Psoas muscle (tissue), 8 donors: ENCODE measurements around the gene SLC16A9. TPM values are rescaled to one million over a fixed set of nuclear protein-coding genes. Genes with fewer than 3 reads are reported as not detected.

Source experiments
- ATAC-seq, 4 donors: fragments of 200-7000 bp; cut with Tn5 transposase; one replicate each; pipeline ENCODE4 v1.9.1; 2020; ENCODE audit warnings: moderate library complexity in 3 of 4, mild to moderate bottlenecking in 2 of 4
- DNase-seq, 2 donors: peaks; one replicate each; pipeline ENCODE4 v3.0.0-alpha.2; 2020
- H3K27ac ChIP-seq: fragments of 200-600 bp; one replicate; pipeline ENCODE4 v1.8.0; 2022
- H3K27me3 ChIP-seq, 3 donors: fragments of 200-600 bp in 1 of 3; one replicate each; pipeline versions ENCODE4 v1.6.1 to v1.8.0; 2013 to 2022; ENCODE audit warnings: low read length in 2 of 3, mild to moderate bottlenecking in 2 of 3, moderate library complexity in 1 of 3; ENCODE audit not compliant: insufficient read depth in 3 of 3
- H3K36me3 ChIP-seq, 2 donors: fragments of 200-600 bp in 1 of 2; one replicate each; pipeline versions ENCODE4 v1.6.1 to v1.8.0; 2013 to 2022; ENCODE audit warnings: low read depth in 1 of 2, mild to moderate bottlenecking in 1 of 2, moderate library complexity in 1 of 2; ENCODE audit not compliant: insufficient read depth in 1 of 2
- H3K4me1 ChIP-seq: fragments of 200-600 bp; one replicate; pipeline ENCODE4 v1.8.0; 2022
- H3K4me3 ChIP-seq: fragments of 200-600 bp; one replicate; pipeline ENCODE4 v1.8.0; 2022; ENCODE audit warnings: mild to moderate bottlenecking
- H3K9me3 ChIP-seq: fragments of 200-600 bp; one replicate; pipeline ENCODE4 v1.8.0; 2022
- CTCF ChIP-seq: fragments of 200-600 bp; IDR thresholded peaks from one replicate; pipeline ENCODE4 v1.8.0; 2022; ENCODE audit warnings: antibody characterized with exemption
- WGBS, 3 donors: extraction: QIAGEN DNeasy Blood & Tissue Kit; methylation state at CpG; one replicate each; pipeline versions ENCODE4 v1.1.6 to v1.1.7; 2013; 5-methylcytosine and 5-hydroxymethylcytosine counted together
- intact Hi-C, 2 donors: fragments of 100-400 bp; cut with DNase I; formaldehyde crosslinking; loops; one replicate each; pipeline versions ENCODE4 v1.11.0 to v1.14.2; 2022
- polyA plus RNA-seq, 3 donors: library from polyadenylated mRNA; stranded (reverse); fragments of 200-250 nt; gene quantifications; one replicate each; pipeline ENCODE4 v1.2.3, GENCODE V29; 2013
- total RNA-seq, 4 donors: library from RNA; stranded (reverse); fragmentation: NEBNext Ultra II Directional in 2 of 4; extraction: Animal tissue kit (Norgen Biotek cat#: 25700) in 2 of 4; gene quantifications; one replicate each; pipeline versions ENCODE4 v1.2.1 to v1.2.4, GENCODE V29; 2021 to 2023
- donor health status: healthy with polysubstance abuse.
- donor health status: DM: no; HTN: no; CAD: no; lungs with moderate emphysema.
- donor health status: Bipolar disorder and iron deficiency.
- donor health status: healthy.
- donor health status: DM: yes; HTN: yes; CAD: no.
- donor health status: DM: no; HTN: no; CAD: no.
- donor health status: DM: no; HTN: no; CAD: no.
- donor health status: DM: yes; HTN: yes; CAD: no.

The SLC16A9 gene
- total and polyA plus RNA-seq, 7 donors: 0.01 to 3.1 (median 0.84) TPM

GRCh38 chr10:59606551-59606961, 103.1 kb downstream of the SLC16A9 start:
- no peaks in the 10 kb centered on the region for H3K27me3 ChIP-seq
- H3K27ac ChIP-seq: no peak overlapping the region
- intact Hi-C loops: no loop called here
- H3K36me3 ChIP-seq: no peaks in the 10 kb centered on the region
- TF ChIP-seq CTCF: no peak
- H3K4me1 ChIP-seq: no peaks in the 10 kb centered on the region
- ATAC-seq (no peak), DNase-seq (no peak)
- H3K4me3 ChIP-seq: no peak overlapping the region
- H3K9me3 ChIP-seq: no peaks in the 10 kb centered on the region
- WGBS, 3 donors: 61 to 80% (median 72%) methylated on average over 1 of the region's 1 CpG

GRCh38 chr10:59601985-59602384, 107.7 kb downstream of the SLC16A9 start:
- no peaks in the 10 kb centered on the region for H3K27me3 ChIP-seq
- DNase-seq (no peak), ATAC-seq (no peak)
- no peak overlapping the region for H3K4me3 ChIP-seq
- H3K4me1 ChIP-seq: no peaks in the 10 kb centered on the region
- intact Hi-C loops: no loop called here
- WGBS, 3 donors: 73 to 80% (median 75%) methylated on average over 3 of the region's 3 CpGs
- H3K27ac ChIP-seq: no peak overlapping the region
- H3K36me3 ChIP-seq: no peaks in the 10 kb centered on the region
- no peak for TF ChIP-seq CTCF
- H3K9me3 ChIP-seq: no peaks in the 10 kb centered on the region

Other genes starting within 250 kb of the SLC16A9 start
- 100 to 1,000 TPM in 2 of 4 donors, 10 to 100 TPM in 2; 82.0 to 219 (median 103) TPM for gene MRLN, start 43.6 kb upstream of the SLC16A9 start, total RNA-seq
- gene MRLN, start 43.6 kb upstream of the SLC16A9 start, polyA plus RNA-seq: 100 to 1,000 TPM in 2 of 3 donors, 10 to 100 TPM in 1; 15.1 to 738 (median 297) TPM
- 10 to 100 TPM; 14.5 to 40.1 (median 23.0) TPM for gene CCDC6, start 196.7 kb upstream of the SLC16A9 start, total RNA-seq
- 10 to 100 TPM in 2 of 3 donors, 1 to 10 TPM in 1; 9.2 to 31.6 (median 11.3) TPM for gene CCDC6, start 196.7 kb upstream of the SLC16A9 start, polyA plus RNA-seq